AG04450 (cell line): ENCODE data around the gene SELL. TPM values are rescaled to one million over a fixed set of nuclear protein-coding genes. Genes with fewer than 3 reads are reported as not detected.
"Not testable (repeated sequence)": the region's sequence is repeated elsewhere in the genome, so short reads cannot be mapped to it uniquely, and the experiment has no call there.

ENCODE experiments used
- CTCF ChIA-PET: fragments of 300-600, 350-600 bp; formaldehyde crosslinking; extraction: SDS; loops from one replicate; lab custom pipeline; 2022; ENCODE audit warnings: antibody characterized with exemption, inconsistent platforms; lab: Charles Lee
- POLR2A ChIA-PET: fragments of 350-600 bp; formaldehyde crosslinking; extraction: SDS; loops from one replicate; lab custom pipeline; 2021; ENCODE audit warnings: antibody characterized with exemption, inconsistent platforms; lab: Yijun Ruan, JAX
- DNase-seq: peaks from one replicate; pipeline ENCODE4 v3.0.0-alpha.2; 2011; ENCODE audit warnings: low read depth, low spot score
- H3K27ac ChIP-seq: one replicate; pipeline ENCODE4 v1.5.1; 2012; ENCODE audit warnings: low read depth, low read length, control low read depth
- H3K27me3 ChIP-seq: one replicate; pipeline ENCODE4 v1.6.0; 2012; ENCODE audit warnings: low read length; ENCODE audit not compliant: control insufficient read depth, insufficient read depth
- H3K4me3 ChIP-seq: 2 replicates; pipeline ENCODE4 v1.5.1; 2011; ENCODE audit warnings: mild to moderate bottlenecking, low read depth, low read length, control low read depth
- H3K9me3 ChIP-seq: 2 replicates; pipeline ENCODE4 v1.5.1; 2012; ENCODE audit warnings: low read length; ENCODE audit not compliant: control insufficient read depth, insufficient read depth
- CTCF ChIP-seq: IDR thresholded peaks from 2 replicates; pipeline ENCODE4 v1.5.1; 2011; ENCODE audit warnings: low read depth, low read length, control low read depth, inconsistent platforms
- polyA plus RNA-seq: library from polyadenylated mRNA; depleted of rRNA; stranded (reverse); fragments of >200 nt; gene quantifications from 2 replicates; pipeline ENCODE4 v1.2.3, GENCODE V29; 2011

The SELL gene
- polyA plus RNA-seq, 1 experiment, result 0.05 TPM

GRCh38 chr1:169723763-169724162 lies 12.3 kb upstream of the SELL start:
- TF ChIP-seq CTCF, result no peak
- DNase-seq, result no peak
- no peak overlapping the region for H3K27ac ChIP-seq
- H3K27me3 ChIP-seq, result no peaks in the 10 kb centered on the region
- CTCF ChIA-PET, result no interaction called here
- no peaks in the 10 kb centered on the region for H3K9me3 ChIP-seq
- H3K4me3 ChIP-seq, result no peak overlapping the region
- POLR2A ChIA-PET, result no interaction called here

DNA sequence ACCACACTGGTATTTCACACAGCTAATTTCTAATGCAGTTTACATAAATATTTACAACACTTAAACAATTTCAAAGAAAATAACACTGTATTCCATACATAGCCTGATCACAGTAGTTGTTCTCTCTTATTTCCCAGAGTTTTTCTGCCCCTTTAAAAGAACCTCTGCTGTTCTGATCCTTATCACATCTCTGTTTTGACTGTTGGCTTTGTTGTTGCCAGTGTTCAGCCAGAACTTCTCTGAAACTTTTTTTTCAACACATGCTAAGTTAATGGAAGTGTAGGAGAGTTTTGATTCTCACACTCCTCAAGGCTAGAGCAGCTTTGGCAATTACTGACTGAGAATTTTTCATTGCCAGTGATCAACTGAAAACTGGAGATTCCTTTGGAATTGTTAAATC lies 11.4 kb upstream of the SELL start:
- ChIA-PET CTCF (interaction anchor here (0.8 kb wide), 1 partner anchor 11 kb away, joined by 4 read pairs; no protein-coding TSS in a partner anchor), POLR2A (no interaction called here)
- Histone ChIP-seq H3K9me3 (no peaks in the 10 kb centered on the region), H3K4me3 (no peak overlapping the region), H3K27ac (no peak overlapping the region), H3K27me3 (no peaks in the 10 kb centered on the region)
- TF ChIP-seq CTCF, result no peak
- DNase-seq, result no peak

GRCh38 chr1:169715100-169715499 lies 3.7 kb upstream of the SELL start:
- H3K9me3 ChIP-seq, DNase-seq, H3K4me3 ChIP-seq, POLR2A ChIA-PET, CTCF ChIA-PET, H3K27ac ChIP-seq, H3K27me3 ChIP-seq: not testable (repeated sequence)

GRCh38 chr1:169713090-169713489 lies 1.7 kb upstream of the SELL start:
- CTCF ChIA-PET, result interaction anchor here (1.1 to 2.1 kb wide), 4 partner anchors 10 to 162 kb away, joined by 3 to 15 read pairs (median 14); no protein-coding TSS in a partner anchor
- POLR2A ChIA-PET, DNase-seq, H3K27me3 ChIP-seq, H3K4me3 ChIP-seq, H3K9me3 ChIP-seq, H3K27ac ChIP-seq: not testable (repeated sequence)

DNA sequence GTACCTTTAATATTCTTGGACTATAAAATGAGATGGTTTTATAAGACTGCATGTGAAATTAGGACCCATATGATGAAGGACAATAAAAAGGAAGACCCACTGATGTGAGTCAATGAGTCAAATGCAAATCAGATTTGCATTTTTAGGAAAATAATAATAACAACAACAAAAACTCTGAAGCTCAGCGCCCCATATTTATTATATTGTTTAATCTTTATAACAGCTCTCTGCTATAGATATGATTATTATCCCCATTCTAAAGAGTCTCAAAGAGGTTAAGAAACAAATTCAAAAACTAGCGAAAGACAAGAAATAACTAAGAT lies 850 bp upstream of the SELL start:
- no peaks in the 10 kb centered on the region for H3K27me3 ChIP-seq
- no peak overlapping the region for H3K27ac ChIP-seq
- no peak for TF ChIP-seq CTCF
- H3K4me3 ChIP-seq, result no peak overlapping the region
- ChIA-PET POLR2A (no interaction called here), CTCF (interaction anchor here (0.7 to 2.1 kb wide), 16 partner anchors 8 to 1109 kb away, joined by 3 to 15 read pairs (median 4); partner anchors contain the start of gene CCDC181)
- H3K9me3 ChIP-seq, result no peaks in the 10 kb centered on the region
- DNase-seq, result no peak

- DNase-seq, result no peak
- Histone ChIP-seq H3K9me3 (no peaks in the 10 kb centered on the region), H3K27ac (no peak overlapping the region), H3K27me3 (no peaks in the 10 kb centered on the region), H3K4me3 (no peak overlapping the region)
- POLR2A ChIA-PET, result no interaction called here
- TF ChIP-seq CTCF, result no peak
- CTCF ChIA-PET, result no interaction called here
Measured at GRCh38 chr1:169708647-169709046, 2.8 kb downstream of the SELL start.
